Measurements from ENCODE around the gene MRPS30.
"Not testable (repeated sequence)": the region's sequence is repeated elsewhere in the genome, so short reads cannot be mapped to it uniquely, and the experiment has no call there.

The MRPS30 gene

GRCh38 chr5:44774279-44774880 lies 34.4 kb upstream of the MRPS30 start:
- no peak for DNase-seq (ENCODE audit: extremely low read depth, insufficient read length)
- no peak overlapping the region for H3K4me3 ChIP-seq (replicated peaks; ENCODE audit: low read depth, low read length)
- no peaks in the 10 kb centered on the region for H3K27me3 ChIP-seq (replicated peaks; ENCODE audit: control insufficient read depth, insufficient read depth, low read length)
- TF ChIP-seq, protein P1, sequence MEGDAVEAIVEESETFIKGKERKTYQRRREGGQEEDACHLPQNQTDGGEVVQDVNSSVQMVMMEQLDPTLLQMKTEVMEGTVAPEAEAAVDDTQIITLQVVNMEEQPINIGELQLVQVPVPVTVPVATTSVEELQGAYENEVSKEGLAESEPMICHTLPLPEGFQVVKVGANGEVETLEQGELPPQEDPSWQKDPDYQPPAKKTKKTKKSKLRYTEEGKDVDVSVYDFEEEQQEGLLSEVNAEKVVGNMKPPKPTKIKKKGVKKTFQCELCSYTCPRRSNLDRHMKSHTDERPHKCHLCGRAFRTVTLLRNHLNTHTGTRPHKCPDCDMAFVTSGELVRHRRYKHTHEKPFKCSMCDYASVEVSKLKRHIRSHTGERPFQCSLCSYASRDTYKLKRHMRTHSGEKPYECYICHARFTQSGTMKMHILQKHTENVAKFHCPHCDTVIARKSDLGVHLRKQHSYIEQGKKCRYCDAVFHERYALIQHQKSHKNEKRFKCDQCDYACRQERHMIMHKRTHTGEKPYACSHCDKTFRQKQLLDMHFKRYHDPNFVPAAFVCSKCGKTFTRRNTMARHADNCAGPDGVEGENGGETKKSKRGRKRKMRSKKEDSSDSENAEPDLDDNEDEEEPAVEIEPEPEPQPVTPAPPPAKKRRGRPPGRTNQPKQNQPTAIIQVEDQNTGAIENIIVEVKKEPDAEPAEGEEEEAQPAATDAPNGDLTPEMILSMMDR (IDR thresholded peaks at IDR 0.05; ENCODE audit: insufficient read depth, low read length, poor library complexity, severe bottlenecking), result peak; percentile 46
- H3K36me3 ChIP-seq (ENCODE audit: control insufficient read depth, insufficient read depth, low read length), result no peaks in the 10 kb centered on the region

DNA sequence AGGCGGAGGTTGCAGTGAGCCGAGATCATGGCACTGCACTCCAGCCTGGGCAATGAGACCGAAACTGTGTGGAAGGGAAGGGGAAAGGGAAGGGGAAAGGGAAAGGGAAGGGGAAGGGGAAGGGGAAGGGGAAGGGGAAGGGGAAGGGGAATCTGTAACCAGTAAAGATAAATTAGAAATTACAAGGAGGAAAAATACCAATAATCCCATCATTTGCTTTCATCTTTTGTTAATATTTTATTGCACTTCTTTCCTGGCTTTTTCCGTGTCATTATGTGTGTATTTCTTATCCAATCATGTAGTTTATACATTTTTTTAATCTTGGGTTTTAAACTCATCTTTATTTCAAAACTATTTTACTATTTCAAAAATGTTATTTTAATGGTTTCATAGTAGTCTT lies 29.6 kb upstream of the MRPS30 start:
- H3K4me3 ChIP-seq (replicated peaks; ENCODE audit: low read depth, low read length), result no peak overlapping the region
- H3K27me3 ChIP-seq (replicated peaks; ENCODE audit: control insufficient read depth, insufficient read depth, low read length), result no peaks in the 10 kb centered on the region
- TF ChIP-seq, protein P1 (IDR thresholded peaks at IDR 0.05; ENCODE audit: insufficient read depth, low read length, poor library complexity, severe bottlenecking), result no peak
- no peaks in the 10 kb centered on the region for H3K36me3 ChIP-seq (ENCODE audit: control insufficient read depth, insufficient read depth, low read length)
- DNase-seq (ENCODE audit: extremely low read depth, insufficient read length), result no peak

DNA sequence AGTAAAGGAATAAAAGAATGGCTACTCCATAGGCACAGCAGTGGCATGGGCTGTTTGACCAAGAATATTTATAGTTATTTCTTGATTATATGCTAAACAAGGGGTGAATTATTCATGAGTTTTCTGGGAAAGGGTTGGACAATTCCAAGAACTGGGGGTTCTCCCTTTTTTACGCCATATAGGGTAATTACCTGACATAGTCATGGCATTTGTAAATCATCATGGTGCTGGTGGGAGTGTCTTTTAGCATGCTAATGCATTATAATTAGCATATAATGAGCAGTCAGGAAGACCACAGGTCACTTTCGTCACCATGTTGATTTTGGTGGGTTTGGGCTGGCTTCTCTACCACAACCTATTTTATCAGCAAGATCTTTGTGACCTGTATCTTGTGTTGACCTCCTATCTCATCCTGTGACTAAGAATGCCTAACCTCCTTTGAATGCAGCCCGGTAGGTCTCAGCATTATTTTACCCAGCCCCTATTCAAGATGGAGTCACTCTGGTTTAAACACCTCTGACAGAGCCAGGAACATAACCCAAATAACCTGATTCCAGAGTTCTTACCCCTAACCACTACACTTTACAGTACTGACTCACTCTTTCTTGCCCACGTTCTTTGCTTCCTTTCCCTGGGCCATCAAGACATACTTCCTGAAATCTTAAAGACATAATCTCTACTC lies 25.0 kb upstream of the MRPS30 start:
- H3K36me3 ChIP-seq (ENCODE audit: control insufficient read depth, insufficient read depth, low read length), result no peaks in the 10 kb centered on the region
- no peak overlapping the region for H3K4me3 ChIP-seq (replicated peaks; ENCODE audit: low read depth, low read length)
- TF ChIP-seq, protein P1 (IDR thresholded peaks at IDR 0.05; ENCODE audit: insufficient read depth, low read length, poor library complexity, severe bottlenecking), result no peak
- H3K27me3 ChIP-seq (replicated peaks; ENCODE audit: control insufficient read depth, insufficient read depth, low read length), result no peaks in the 10 kb centered on the region
- DNase-seq (ENCODE audit: extremely low read depth, insufficient read length), result no peak

GRCh38 chr5:44787731-44788130 lies 21.0 kb upstream of the MRPS30 start:
- no peaks in the 10 kb centered on the region for H3K36me3 ChIP-seq (ENCODE audit: control insufficient read depth, insufficient read depth, low read length)
- H3K27me3 ChIP-seq (replicated peaks; ENCODE audit: control insufficient read depth, insufficient read depth, low read length), result no peaks in the 10 kb centered on the region
- H3K4me3 ChIP-seq (replicated peaks; ENCODE audit: low read depth, low read length), result no peak overlapping the region
- TF ChIP-seq, protein P1 (IDR thresholded peaks at IDR 0.05; ENCODE audit: insufficient read depth, low read length, poor library complexity, severe bottlenecking), result no peak
- DNase-seq (ENCODE audit: extremely low read depth, insufficient read length), result no peak

DNA sequence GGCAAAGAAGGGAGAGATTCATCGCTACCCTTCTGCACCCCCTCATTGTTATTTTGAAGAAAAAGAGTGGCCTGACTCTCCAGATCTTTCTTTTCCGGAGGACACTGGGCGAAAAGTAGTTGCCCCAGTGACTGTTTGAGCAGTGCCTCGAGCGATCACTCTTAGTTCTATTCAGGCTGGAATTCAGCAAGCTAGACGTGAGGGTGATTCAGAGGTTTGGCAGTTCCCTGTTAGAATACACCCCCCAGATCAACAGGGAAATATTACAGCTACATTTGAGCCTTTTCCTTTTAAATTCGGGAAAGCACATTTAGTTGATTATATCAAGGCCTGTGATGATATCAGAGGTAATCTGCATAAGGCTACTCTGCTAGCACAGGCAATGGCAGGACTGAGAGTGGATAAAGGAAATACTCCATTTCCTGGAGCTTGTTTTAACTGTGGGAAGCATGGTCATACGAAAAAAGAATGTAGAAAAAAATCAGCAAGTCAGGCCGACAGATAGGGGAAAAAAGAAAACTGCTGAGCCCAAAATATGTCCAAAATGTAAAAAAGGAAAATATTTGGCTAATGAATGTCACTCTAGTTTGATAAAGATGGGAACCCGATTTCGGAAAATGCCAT lies 19.3 kb upstream of the MRPS30 start:
- not testable (repeated sequence) for H3K27me3 ChIP-seq (replicated peaks; ENCODE audit: control insufficient read depth, insufficient read depth, low read length); H3K4me3 ChIP-seq (replicated peaks; ENCODE audit: low read depth, low read length); H3K36me3 ChIP-seq (ENCODE audit: control insufficient read depth, insufficient read depth, low read length); DNase-seq (ENCODE audit: extremely low read depth, insufficient read length)

- not testable (repeated sequence) for H3K36me3 ChIP-seq (ENCODE audit: control insufficient read depth, insufficient read depth, low read length); DNase-seq (ENCODE audit: extremely low read depth, insufficient read length); H3K27me3 ChIP-seq (replicated peaks; ENCODE audit: control insufficient read depth, insufficient read depth, low read length); H3K4me3 ChIP-seq (replicated peaks; ENCODE audit: low read depth, low read length)
Measured at GRCh38 chr5:44792031-44792673, 16.6 kb upstream of the MRPS30 start.
